ENCODE measurements around the gene PALMD. TPM values are rescaled to one million over a fixed set of nuclear protein-coding genes. Genes with fewer than 3 reads are reported as not detected.

Gene PALMD
- total and polyA plus RNA-seq, 2 donors: 7.4 to 21.2 TPM

DNA sequence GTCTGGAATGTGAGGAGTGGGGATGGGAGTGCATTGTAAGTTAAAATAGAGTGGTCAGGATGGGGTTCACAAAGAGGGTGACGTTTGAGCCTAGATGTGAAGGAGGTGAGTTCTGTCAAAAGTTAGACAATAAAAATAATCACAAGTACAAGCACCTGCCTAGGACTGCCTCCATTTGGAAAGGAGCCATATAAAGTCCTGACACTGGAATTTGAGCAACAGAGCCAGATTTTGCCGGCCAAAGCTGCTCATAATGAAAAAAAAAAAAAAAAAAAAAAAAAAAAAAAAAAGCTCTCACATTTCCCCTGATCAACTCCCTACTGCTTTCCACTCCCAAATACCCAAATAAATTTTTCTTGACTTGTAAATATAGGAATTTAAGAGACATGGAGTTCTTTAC is 4.1 kb downstream of the PALMD start:
- DNase-seq (ENCODE audit: low read depth in 6 of 9, low spot score in 9 of 9): no peak
- no peak overlapping the region for H3K27ac ChIP-seq (ENCODE audit: low read depth in 1 of 2, low read length in 1 of 2)
- no peaks in the 10 kb centered on the region for H3K36me3 ChIP-seq (ENCODE audit: control insufficient read depth in 2 of 2, insufficient read depth in 2 of 2, low read length in 1 of 2)
- no peaks in the 10 kb centered on the region for H3K9me3 ChIP-seq (ENCODE audit: control insufficient read depth in 2 of 2, insufficient read depth in 1 of 2, low read length in 1 of 2)
- WGBS: 92% methylated on average over 2 of the region's 2 CpGs
- peaks cover 0 to 18% of the 10 kb centered on the region in 2 donors for H3K27me3 ChIP-seq (ENCODE audit: control insufficient read depth in 2 of 2, insufficient read depth in 1 of 2, low read length in 1 of 2)
- no peaks in the 10 kb centered on the region for H3K4me1 ChIP-seq (ENCODE audit: control insufficient read depth in 2 of 2, insufficient read depth in 2 of 2, low read length in 2 of 2)
- no peak overlapping the region for H3K4me3 ChIP-seq (ENCODE audit: low read length in 2 of 2)

DNA sequence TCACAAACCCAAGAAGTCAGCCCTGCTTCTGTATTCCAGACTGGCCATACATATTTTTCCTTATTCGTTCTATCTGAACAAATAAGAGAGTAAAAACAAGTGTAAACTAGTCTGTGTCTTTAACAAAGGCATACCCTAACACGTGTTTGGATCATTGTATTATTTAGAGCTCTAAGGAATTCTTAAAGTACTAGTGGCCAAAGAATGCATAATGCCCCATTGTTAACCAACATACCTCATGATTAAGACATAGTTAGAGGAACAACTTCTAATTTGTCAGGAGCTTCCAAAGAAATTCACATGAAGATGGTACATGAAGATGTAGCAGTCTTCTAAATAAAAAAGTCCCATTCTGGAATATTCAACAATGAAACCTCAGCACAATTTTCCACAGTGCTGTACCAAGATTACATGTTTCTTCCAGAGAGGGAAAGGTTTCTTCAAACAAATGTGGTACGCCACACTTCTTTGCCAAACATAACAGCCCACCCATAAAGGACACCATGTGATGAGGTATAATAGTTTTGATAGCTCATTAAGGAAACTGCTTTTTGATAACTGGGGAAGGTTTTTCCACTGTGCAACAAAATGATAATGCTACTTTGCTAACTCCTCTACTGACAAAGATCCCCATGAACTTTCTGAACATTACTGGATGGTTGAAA is 5.0 kb downstream of the PALMD start:
- no peaks in the 10 kb centered on the region for H3K4me1 ChIP-seq (ENCODE audit: control insufficient read depth in 2 of 2, insufficient read depth in 2 of 2, low read length in 2 of 2)
- no peak overlapping the region for H3K27ac ChIP-seq (ENCODE audit: low read depth in 1 of 2, low read length in 1 of 2)
- 74% methylated on average over 3 of the region's 3 CpGs for WGBS
- no peak overlapping the region for H3K4me3 ChIP-seq (ENCODE audit: low read length in 2 of 2)
- no peaks in the 10 kb centered on the region for H3K36me3 ChIP-seq (ENCODE audit: control insufficient read depth in 2 of 2, insufficient read depth in 2 of 2, low read length in 1 of 2)
- H3K27me3 ChIP-seq (ENCODE audit: control insufficient read depth in 2 of 2, insufficient read depth in 1 of 2, low read length in 1 of 2): peaks cover 0 to 11% of the 10 kb centered on the region in 2 donors
- DNase-seq (ENCODE audit: low read depth in 6 of 9, low spot score in 9 of 9): no peak
- no peaks in the 10 kb centered on the region for H3K9me3 ChIP-seq (ENCODE audit: control insufficient read depth in 2 of 2, insufficient read depth in 1 of 2, low read length in 1 of 2)

DNA sequence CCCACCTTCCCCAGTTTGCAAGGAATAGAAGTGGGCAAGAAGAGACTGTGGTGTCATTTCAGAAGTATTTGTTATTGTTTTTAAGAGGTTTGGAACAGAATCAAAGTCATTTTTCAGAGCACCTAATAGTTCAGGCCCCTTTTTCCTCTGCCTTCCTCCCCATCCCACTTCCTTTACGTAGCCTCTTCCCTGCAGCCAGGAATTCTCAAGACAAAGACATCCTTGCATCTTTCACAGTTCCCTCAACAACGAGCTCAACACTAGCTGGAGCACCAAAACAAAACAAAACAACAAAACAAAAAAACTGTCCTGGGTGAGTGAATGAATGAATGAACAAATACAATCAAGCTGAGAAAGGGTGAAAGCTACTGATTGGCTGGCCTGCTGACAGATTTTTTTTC is 7.0 kb downstream of the PALMD start:
- Histone ChIP-seq H3K27ac (ENCODE audit: low read depth in 1 of 2, low read length in 1 of 2) (no peak overlapping the region), H3K36me3 (ENCODE audit: control insufficient read depth in 2 of 2, insufficient read depth in 2 of 2, low read length in 1 of 2) (no peaks in the 10 kb centered on the region), H3K4me3 (ENCODE audit: low read length in 2 of 2) (no peak overlapping the region), H3K27me3 (ENCODE audit: control insufficient read depth in 2 of 2, insufficient read depth in 1 of 2, low read length in 1 of 2) (peaks cover 0 to 3% of the 10 kb centered on the region in 2 donors), H3K4me1 (ENCODE audit: control insufficient read depth in 2 of 2, insufficient read depth in 2 of 2, low read length in 2 of 2) (no peaks in the 10 kb centered on the region), H3K9me3 (ENCODE audit: control insufficient read depth in 2 of 2, insufficient read depth in 1 of 2, low read length in 1 of 2) (no peaks in the 10 kb centered on the region)
- 69% methylated on average over 2 of the region's 2 CpGs for WGBS
- DNase-seq (ENCODE audit: low read depth in 6 of 9, low spot score in 9 of 9): no peak

DNA sequence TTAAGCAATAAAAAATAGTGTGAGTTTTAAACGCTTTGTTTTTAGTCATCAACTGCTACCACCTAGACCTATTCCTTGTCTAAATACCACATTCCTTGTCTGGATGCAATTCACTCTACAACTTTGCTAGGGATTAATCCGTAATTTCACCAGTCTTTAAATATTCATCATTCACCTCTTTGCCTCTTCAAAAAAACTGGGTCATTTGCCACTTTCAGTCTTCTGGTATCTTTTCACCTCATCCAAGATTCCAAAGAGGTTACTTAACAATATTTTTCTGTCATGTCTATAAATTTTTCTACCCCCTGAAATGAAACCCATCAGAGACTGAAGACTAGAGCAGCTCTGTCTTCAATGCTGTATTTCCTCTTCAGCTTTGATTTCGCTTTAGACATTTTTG is 9.5 kb downstream of the PALMD start:
- no peak overlapping the region for H3K4me3 ChIP-seq (ENCODE audit: low read length in 2 of 2)
- H3K4me1 ChIP-seq (ENCODE audit: control insufficient read depth in 2 of 2, insufficient read depth in 2 of 2, low read length in 2 of 2): peaks cover 0 to 5% of the 10 kb centered on the region in 2 donors
- 99% methylated on average over 3 of the region's 3 CpGs for WGBS
- no peaks in the 10 kb centered on the region for H3K27me3 ChIP-seq (ENCODE audit: control insufficient read depth in 2 of 2, insufficient read depth in 1 of 2, low read length in 1 of 2)
- DNase-seq (ENCODE audit: low read depth in 6 of 9, low spot score in 9 of 9): no peak
- no peaks in the 10 kb centered on the region for H3K36me3 ChIP-seq (ENCODE audit: control insufficient read depth in 2 of 2, insufficient read depth in 2 of 2, low read length in 1 of 2)
- no peaks in the 10 kb centered on the region for H3K9me3 ChIP-seq (ENCODE audit: control insufficient read depth in 2 of 2, insufficient read depth in 1 of 2, low read length in 1 of 2)
- no peak overlapping the region for H3K27ac ChIP-seq (ENCODE audit: low read depth in 1 of 2, low read length in 1 of 2)

DNA sequence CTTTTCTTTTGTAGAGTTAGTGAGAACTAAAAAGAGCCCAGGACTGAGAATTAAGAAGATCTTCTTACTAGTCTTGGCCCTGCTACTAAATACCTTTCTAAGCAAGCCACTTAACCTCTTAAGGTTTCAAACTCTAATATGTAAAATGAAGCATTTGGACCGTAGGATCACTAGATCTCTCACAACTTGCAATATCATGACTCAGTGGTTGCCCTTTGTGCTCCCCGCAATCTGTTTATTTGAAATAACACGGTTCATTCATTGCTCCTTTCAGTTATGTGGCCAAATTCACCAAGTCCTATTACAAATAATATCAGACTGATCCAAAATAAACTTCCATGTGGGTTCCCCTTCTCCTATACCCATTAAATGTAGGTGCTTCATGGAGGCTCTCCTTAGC is 10.8 kb downstream of the PALMD start:
- no peak for DNase-seq (ENCODE audit: low read depth in 6 of 9, low spot score in 9 of 9)
- Histone ChIP-seq H3K27ac (ENCODE audit: low read depth in 1 of 2, low read length in 1 of 2) (no peak overlapping the region), H3K9me3 (ENCODE audit: control insufficient read depth in 2 of 2, insufficient read depth in 1 of 2, low read length in 1 of 2) (no peaks in the 10 kb centered on the region), H3K36me3 (ENCODE audit: control insufficient read depth in 2 of 2, insufficient read depth in 2 of 2, low read length in 1 of 2) (no peaks in the 10 kb centered on the region), H3K4me1 (ENCODE audit: control insufficient read depth in 2 of 2, insufficient read depth in 2 of 2, low read length in 2 of 2) (peaks cover 0 to 5% of the 10 kb centered on the region in 2 donors), H3K4me3 (ENCODE audit: low read length in 2 of 2) (no peak overlapping the region), H3K27me3 (ENCODE audit: control insufficient read depth in 2 of 2, insufficient read depth in 1 of 2, low read length in 1 of 2) (no peaks in the 10 kb centered on the region)
- 94% methylated on average over 3 of the region's 3 CpGs for WGBS

DNA sequence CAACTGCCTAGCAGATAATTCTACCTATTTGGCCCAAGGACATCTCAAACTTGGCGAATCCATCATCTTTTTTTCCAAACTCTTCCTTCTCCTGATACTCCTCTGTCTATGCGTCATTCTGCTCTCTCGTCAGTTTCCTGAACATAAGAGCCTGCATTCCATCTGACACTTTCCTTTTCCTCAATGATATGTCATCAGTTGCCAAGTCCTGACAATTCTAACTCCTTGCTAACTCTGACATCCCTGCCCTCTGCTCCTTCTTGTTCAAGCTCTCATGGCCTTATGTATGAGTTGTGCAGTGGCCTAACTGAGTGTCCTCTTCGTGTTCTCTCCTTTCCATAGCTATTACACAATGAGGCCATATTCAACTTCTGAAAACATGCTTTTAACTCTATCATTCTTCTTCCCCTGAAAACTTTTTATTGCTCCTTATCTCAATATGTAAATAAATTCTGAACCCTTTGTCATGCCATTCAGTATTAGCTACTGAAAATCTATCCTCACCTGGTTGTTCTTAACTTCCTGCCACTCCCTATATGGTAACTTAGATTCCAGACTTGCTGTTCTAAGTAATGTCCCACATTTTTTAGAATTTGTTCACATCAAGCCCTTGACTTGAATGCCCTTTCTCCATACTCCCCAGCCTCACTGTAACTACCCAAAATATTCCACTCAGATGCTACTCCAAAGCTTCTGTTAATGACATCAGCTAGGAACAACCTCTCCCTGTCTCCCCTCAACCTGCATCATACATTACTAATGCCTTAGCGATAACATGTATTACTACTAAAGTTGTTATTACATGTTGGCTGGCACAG is 11.5 kb downstream of the PALMD start:
- no peak for DNase-seq (ENCODE audit: low read depth in 6 of 9, low spot score in 9 of 9)
- Histone ChIP-seq H3K36me3 (ENCODE audit: control insufficient read depth in 2 of 2, insufficient read depth in 2 of 2, low read length in 1 of 2) (no peaks in the 10 kb centered on the region), H3K27me3 (ENCODE audit: control insufficient read depth in 2 of 2, insufficient read depth in 1 of 2, low read length in 1 of 2) (no peaks in the 10 kb centered on the region), H3K4me3 (ENCODE audit: low read length in 2 of 2) (no peak overlapping the region), H3K4me1 (ENCODE audit: control insufficient read depth in 2 of 2, insufficient read depth in 2 of 2, low read length in 2 of 2) (peaks cover 0 to 5% of the 10 kb centered on the region in 2 donors), H3K9me3 (ENCODE audit: control insufficient read depth in 2 of 2, insufficient read depth in 1 of 2, low read length in 1 of 2) (no peaks in the 10 kb centered on the region), H3K27ac (ENCODE audit: low read depth in 1 of 2, low read length in 1 of 2) (no peak overlapping the region)
- WGBS: 93% methylated on average over 5 of the region's 5 CpGs

DNA sequence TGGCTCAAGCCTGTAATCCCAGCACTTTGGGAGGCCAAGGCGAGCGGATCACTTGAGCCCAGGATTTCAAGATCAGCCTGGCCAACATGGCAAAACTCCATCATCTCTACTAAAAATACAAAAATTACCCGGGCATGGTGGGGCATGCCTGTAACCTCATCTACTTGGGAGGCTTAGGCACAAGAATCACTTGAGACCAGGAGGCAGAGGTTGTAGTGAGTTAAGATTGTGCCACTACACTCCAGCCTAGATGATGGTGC is 12.0 kb downstream of the PALMD start:
- Histone ChIP-seq H3K4me1 (ENCODE audit: control insufficient read depth in 2 of 2, insufficient read depth in 2 of 2, low read length in 2 of 2) (peaks cover 0 to 5% of the 10 kb centered on the region in 2 donors), H3K4me3 (ENCODE audit: low read length in 2 of 2) (no peak overlapping the region), H3K36me3 (ENCODE audit: control insufficient read depth in 2 of 2, insufficient read depth in 2 of 2, low read length in 1 of 2) (no peaks in the 10 kb centered on the region), H3K27me3 (ENCODE audit: control insufficient read depth in 2 of 2, insufficient read depth in 1 of 2, low read length in 1 of 2) (no peaks in the 10 kb centered on the region), H3K9me3 (ENCODE audit: control insufficient read depth in 2 of 2, insufficient read depth in 1 of 2, low read length in 1 of 2) (no peaks in the 10 kb centered on the region), H3K27ac (ENCODE audit: low read depth in 1 of 2, low read length in 1 of 2) (no peak overlapping the region)
- WGBS: 95% methylated on average over 3 of the region's 3 CpGs
- DNase-seq (ENCODE audit: low read depth in 6 of 9, low spot score in 9 of 9): no peak

DNA sequence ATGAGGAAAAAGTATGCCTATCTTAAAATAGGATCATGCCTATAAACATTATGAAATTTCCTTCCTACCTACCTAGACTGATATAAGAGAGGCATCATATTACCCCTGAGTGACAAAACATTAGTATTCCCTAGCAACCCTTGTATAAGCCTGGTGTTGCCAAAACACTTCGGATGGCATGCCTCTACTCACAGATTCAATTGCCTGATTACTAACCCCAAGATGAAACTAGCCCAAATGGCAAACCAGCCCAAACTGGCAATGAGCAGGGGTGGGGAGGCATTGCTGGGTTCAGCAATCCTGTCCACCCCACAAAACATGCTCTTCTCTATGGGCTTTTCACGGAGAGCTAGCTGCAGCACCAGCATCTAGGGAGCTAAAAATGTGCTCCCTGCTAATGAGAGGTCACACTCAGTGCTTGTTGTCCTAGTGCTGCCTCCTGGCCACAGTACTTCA is 13.9 kb downstream of the PALMD start:
- Histone ChIP-seq H3K27me3 (ENCODE audit: control insufficient read depth in 2 of 2, insufficient read depth in 1 of 2, low read length in 1 of 2) (no peaks in the 10 kb centered on the region), H3K9me3 (ENCODE audit: control insufficient read depth in 2 of 2, insufficient read depth in 1 of 2, low read length in 1 of 2) (no peaks in the 10 kb centered on the region), H3K36me3 (ENCODE audit: control insufficient read depth in 2 of 2, insufficient read depth in 2 of 2, low read length in 1 of 2) (no peaks in the 10 kb centered on the region), H3K4me3 (ENCODE audit: low read length in 2 of 2) (no peak overlapping the region), H3K4me1 (ENCODE audit: control insufficient read depth in 2 of 2, insufficient read depth in 2 of 2, low read length in 2 of 2) (peaks cover 0 to 5% of the 10 kb centered on the region in 2 donors), H3K27ac (ENCODE audit: low read depth in 1 of 2, low read length in 1 of 2) (peak overlapping the region in 1 of 2 donors; percentile 73)
- DNase-seq (ENCODE audit: low read depth in 6 of 9, low spot score in 9 of 9): no peak
- 86% methylated on average over 2 of the region's 2 CpGs for WGBS

DNA sequence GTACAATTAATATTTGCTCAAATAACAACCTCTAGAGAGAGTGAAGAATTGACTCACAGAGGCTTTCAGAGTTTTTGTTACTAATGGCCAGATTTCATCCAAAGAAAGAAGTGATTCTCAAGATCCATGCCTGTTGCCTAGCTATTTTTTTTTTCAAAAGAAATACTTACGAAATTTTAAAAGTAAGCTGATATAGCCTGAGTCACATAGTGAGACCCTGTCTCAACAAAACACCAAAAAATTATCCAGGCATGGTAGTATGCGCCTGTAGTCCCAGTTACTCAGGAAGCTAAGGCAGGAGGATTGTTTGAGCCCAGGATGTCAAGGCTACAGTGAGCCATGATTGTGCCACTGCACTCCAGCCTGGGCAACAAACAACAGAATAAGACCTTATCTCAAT is 14.6 kb downstream of the PALMD start:
- Histone ChIP-seq H3K27me3 (ENCODE audit: control insufficient read depth in 2 of 2, insufficient read depth in 1 of 2, low read length in 1 of 2) (no peaks in the 10 kb centered on the region), H3K9me3 (ENCODE audit: control insufficient read depth in 2 of 2, insufficient read depth in 1 of 2, low read length in 1 of 2) (no peaks in the 10 kb centered on the region), H3K4me1 (ENCODE audit: control insufficient read depth in 2 of 2, insufficient read depth in 2 of 2, low read length in 2 of 2) (peaks cover 0 to 5% of the 10 kb centered on the region in 2 donors), H3K27ac (ENCODE audit: low read depth in 1 of 2, low read length in 1 of 2) (no peak overlapping the region), H3K4me3 (ENCODE audit: low read length in 2 of 2) (no peak overlapping the region), H3K36me3 (ENCODE audit: control insufficient read depth in 2 of 2, insufficient read depth in 2 of 2, low read length in 1 of 2) (no peaks in the 10 kb centered on the region)
- no peak for DNase-seq (ENCODE audit: low read depth in 6 of 9, low spot score in 9 of 9)
- 86% methylated on average over 2 of the region's 2 CpGs for WGBS
